Stimulated activated CD8-positive, alpha-beta memory T cell treated with anti-CD3 and anti-CD28 coated beads, Interleukin-2, amount 100 ng/mL, for 1 hour (primary cell): ENCODE data around the gene TMPRSS6.
A peak's percentile ranks its signal among the peaks of the same experiment; 100 is the strongest.

Experiments
- DNase-seq, 2 donors: peaks; one replicate each; pipeline ENCODE4 v3.0.0-alpha.2; 2020; ENCODE audit warnings: low read depth in 2 of 2

TMPRSS6 gene

DNA sequence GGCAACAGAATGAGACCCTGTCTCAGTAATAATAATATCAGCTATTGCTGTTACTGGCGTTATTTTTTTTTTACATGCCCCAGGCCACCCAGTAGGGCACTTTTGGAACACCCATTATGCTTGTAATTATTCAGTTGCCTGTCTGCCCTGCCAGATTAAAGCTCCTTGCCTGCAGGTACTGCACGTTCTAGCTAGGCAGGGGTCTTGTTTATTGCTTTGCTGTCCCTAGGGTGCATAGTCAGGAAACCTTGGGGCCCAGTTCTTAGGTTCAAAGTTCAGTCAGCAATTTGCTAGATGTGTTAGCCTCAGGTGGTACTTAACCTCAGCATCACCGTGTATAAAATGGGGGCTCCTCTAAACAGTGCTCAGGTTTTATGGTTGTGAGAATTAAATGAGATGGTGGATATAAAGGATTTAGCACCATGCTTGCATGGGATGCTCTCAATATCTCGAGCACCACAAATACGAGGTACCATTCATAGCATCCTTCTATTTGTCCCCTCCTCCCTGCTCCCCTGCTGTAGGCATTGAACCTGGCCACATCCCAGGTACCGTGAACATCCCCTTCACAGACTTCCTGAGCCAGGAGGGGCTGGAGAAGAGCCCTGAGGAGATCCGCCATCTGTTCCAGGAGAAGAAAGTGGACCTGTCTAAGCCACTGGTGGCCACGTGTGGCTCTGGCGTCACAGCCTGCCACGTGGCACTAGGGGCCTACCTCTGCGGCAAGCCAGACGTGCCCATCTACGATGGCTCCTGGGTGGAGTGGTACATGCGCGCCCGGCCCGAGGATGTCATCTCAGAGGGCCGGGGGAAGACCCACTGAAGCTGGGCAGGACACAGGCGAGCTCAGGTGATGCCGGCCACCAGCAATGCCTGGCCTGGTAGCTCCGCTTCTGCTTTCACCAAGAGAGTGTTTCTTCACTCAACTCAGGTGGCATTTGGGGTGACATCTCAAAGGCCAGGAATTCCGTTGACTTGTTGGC lies 80.5 kb downstream of the TMPRSS6 start:
- DNase-seq, result no peak

DNA sequence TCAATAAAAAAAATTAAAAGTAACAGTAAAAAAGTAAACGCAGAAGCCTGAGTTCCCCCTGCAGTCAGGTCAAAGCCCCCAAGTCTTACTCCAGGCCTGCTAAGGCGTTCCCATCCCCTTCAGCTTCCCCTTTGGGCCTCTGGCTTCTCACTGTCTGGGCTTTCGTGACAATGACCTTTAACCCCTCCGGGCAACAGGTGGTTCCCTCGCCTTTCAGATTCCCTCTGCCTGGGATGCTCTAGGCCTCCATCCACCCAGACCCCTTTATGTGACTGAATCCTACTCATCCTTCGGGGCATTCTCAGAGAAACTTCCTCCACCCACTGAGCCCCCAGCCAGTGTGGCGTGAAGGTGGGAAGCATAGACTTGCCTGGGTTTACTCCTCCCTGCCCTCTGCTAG lies 82.0 kb downstream of the TMPRSS6 start:
- no peak for DNase-seq

DNA sequence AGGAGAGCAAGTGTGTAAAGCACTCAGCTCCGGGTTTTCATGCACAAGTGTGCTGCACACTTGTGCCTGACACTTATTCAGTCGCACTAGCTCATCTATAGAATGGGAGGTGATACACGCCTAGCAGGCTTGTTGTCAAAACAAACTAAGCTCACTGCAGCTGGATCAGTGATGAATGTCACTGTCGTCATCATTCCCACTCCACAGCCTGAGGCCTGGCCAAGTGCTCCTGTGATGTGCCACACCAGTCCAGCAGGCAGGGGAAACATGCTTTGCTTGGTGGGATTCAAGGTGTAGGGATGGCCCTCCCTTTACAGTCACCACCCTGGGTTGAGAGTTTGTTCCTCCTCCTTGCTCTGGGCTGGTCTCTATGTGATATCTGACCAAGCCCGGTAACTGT lies 83.2 kb downstream of the TMPRSS6 start:
- DNase-seq, result no peak

DNA sequence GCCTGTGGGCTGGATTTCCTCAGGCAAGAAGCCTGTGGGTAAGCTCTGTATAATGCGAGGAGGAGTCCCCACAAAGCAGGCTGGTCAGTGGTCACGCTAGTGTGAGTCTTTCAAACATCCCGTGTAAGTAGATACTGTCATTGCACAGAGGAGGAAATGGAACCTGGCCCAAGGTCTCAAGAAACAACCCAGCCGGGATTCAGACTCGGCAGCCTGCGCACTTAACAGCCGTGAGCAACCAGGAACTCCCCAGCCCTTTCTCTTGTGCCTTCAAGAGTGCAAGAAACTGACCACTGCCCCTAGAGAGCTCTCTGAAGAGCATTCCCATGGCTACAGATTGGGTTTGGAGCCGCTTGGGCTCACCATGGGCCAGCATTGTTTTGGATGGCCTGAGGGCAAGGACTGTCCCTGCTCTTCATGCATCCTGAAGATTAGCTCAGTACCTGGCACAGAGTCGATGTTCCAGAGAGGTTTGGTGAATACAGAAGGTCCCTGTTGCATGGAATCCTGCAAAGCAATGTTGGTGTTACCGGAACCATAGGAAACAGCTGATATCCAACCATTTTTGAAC lies 83.9 kb downstream of the TMPRSS6 start:
- DNase-seq, result no peak

DNA sequence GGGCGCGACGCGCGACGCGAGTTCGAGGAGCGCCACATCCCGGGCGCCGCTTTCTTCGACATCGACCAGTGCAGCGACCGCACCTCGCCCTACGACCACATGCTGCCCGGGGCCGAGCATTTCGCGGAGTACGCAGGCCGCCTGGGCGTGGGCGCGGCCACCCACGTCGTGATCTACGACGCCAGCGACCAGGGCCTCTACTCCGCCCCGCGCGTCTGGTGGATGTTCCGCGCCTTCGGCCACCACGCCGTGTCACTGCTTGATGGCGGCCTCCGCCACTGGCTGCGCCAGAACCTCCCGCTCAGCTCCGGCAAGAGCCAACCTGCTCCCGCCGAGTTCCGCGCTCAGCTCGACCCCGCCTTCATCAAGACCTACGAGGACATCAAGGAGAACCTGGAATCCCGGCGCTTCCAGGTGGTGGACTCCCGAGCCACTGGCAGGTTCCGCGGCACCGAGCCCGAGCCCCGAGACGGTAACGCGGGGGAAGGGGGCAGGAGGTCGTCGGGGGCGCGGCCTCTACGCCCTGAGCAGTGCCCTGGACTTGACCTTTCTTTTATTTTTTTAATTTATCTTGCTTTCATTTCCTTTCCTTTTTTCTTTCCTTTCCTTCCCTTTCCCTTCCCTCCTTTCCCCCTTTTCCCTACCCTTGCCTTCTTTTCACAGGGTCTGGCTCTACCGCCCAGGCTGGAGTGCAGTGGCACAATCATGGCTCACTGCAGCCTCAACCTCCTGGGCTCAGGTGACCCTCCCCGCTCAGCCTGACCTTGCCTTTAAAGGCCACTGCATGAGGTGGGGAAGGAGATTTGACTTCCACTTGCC lies 85.0 kb downstream of the TMPRSS6 start:
- DNase-seq, result no peak

DNA sequence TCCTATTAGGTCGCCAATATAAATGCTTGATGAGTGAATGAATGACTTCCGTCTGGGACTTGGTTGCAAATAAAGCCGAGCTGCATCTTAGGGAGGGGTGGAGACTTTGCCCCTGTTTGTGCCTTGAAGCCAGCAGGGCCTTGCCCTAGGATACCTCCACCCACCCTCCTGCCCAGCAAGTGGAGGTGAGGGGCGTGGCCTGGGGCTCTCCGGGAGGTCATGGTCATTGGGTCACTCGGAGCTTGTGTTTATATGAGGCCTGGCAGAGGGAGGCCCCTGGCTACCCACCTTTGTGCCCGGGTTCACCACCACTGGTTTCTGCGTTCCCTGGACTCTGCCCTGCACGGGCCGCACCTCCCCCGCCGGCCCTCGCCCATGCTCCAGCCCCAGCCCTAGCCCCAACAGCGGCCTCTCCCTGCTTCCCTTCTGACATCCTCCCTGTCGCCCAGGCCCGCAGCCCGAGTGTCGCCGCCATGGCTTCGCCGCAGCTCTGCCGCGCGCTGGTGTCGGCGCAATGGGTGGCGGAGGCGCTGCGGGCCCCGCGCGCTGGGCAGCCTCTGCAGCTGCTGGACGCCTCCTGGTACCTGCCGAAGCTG lies 85.7 kb downstream of the TMPRSS6 start:
- no peak for DNase-seq

GRCh38 chr22:37022483-37023337 lies 86.8 kb downstream of the TMPRSS6 start:
- no peak for DNase-seq

GRCh38 chr22:37021710-37022482 lies 87.6 kb downstream of the TMPRSS6 start:
- DNase-seq, result peak in 1 of 2 donors; percentile 19

DNA sequence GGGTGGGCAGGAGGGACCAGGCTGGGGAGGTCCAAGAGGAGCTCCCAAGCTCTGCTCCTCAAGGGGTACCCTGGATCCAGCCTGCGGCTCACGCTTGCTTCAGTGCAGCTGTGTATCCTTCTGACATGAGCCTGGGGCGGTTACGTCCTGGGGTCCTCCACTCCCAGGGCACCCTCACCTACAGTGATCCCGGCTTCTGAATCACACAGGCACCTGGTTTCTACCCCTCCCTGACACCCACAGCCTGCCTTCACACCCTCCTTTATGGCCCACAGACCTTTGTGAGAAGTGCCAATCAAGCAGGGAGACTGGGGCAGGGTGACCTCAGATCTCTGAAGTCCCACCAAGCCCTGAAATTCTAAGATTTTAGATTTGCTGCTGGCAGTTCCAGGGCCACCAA lies 88.5 kb downstream of the TMPRSS6 start:
- no peak for DNase-seq

DNA sequence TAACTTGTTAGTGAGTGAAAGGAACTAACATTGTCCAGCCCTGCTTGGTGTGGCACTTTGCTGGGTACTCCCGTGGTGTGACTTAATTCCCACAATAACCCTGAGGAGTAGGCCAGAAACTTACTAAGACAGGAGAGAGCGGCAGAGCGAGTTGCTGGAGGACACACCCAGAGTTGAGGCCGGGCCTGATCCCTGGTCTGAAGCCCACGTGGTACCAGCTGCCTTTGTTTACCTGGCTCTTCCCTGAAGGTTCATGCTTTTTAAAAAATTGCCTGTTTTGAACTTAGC lies 89.4 kb downstream of the TMPRSS6 start:
- DNase-seq, result no peak

- DNase-seq, result peak in 1 of 2 donors; percentile 4
Observed at GRCh38 chr22:37019309-37020191, 90.0 kb downstream of the TMPRSS6 start, which contains the start of the genes MPST and TST. TSS of gene MPST (plus strand) at chr22:37019742. CDS start at chr22:37019837, 95 bp downstream. TSS of gene TST (minus strand) at chr22:37019447. CDS start at chr22:37018732, 715 bp downstream.

DNA sequence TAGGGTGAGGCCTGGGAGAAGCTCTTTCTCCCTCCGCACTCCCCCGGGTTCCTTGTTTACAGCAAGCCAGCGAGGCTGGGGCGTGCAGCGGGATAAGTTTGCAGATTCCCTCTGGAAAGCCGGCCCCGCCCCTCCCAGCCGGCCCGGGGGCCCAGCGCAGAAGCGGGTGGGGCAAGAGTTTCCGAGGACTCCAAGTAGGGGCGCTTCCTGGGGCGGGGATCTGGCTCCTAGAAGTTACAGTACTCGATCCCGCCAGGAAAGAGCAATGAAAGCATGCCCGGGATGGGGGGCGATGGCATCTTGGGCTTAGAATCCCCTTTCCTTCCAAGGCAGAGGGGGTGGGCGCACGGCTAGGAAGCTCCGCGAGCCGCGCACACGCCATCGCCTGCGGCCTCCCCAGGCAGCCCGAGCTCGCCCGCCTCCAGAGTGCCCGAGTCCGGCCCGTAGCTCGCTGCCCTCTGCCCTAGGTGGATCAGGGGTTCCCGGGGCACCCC lies 90.7 kb downstream of the TMPRSS6 start:
- no peak for DNase-seq

DNA sequence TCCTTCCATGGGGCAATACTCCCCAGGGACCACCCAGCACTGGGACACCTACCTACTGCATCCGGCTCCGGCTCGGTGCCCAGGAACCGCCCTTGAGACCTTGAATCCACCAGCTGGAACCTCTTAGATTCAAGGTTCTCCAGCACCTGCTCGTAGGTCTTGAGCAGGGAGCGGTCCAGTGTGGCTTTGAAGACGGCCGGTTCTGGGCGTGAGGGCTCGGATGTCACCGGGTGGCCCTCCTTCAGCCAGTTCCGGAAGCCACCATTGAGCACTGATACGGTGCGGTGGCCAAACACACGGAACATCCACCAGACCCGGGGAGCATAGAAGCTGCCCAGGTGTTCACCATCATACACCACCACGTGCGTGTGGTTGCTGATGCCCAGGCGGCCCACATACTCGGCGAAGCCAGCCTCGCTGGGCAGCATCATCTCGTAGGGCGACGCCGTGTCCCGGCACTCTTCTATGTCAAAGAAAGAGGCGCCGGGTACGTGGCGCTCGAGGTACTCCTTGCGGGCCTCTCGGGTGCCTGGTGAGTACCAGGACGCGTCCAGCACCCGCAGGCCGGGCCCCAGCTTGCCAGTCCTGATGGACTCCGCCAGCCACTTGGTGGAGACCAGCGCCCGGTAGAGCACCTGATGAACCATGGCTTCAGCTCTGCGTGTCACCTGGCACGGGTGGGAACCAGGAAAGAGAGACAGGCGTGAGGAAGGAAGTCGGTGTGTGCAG lies 91.3 kb downstream of the TMPRSS6 start:
- no peak for DNase-seq

- no peak for DNase-seq
Observed at GRCh38 chr22:37017356-37017755, 92.2 kb downstream of the TMPRSS6 start.

DNA sequence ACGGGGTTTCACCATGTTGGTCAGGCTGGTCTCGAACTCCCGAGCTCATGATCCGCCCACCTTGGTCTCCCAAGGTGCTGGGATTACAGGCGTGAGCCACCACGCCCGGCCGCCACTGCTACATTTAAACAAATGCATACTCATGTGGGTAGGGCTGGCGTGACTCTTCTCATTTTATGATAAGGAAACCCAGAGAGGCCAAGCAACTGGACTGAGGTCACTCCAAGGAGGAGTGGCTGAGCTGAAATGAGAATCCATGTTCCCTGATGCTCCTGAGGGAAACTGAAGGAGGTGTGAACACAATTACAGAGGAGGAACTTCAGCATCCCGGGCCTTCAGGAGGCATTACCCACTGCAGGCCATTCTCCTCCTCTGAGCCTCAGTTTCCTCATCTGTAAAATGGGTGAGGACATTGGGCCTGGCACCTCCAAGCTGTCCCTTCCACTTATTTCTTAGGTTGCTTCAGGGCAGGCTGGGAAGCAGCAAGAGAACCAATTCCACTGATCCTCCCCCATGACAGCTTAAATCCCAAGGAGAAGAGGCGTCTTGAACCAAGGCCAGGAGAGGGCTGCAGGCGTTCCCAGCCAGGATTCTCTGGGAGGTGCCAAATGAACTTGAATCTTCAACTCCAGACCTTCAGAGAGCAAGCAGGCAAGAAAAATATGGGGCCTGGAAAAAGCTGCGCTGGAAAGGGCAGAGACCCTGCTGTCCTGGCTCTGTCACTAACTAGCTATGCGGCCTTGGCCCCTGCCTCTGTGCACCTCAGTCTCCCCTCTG lies 93.2 kb downstream of the TMPRSS6 start:
- no peak for DNase-seq

- DNase-seq, result no peak
Observed at GRCh38 chr22:37015587-37015878, 94.0 kb downstream of the TMPRSS6 start.
